Mesothelial cell of epicardium (in vitro differentiated cells): ENCODE measurements around the gene NKG7. TPM values are rescaled to one million over a fixed set of nuclear protein-coding genes. Genes with fewer than 3 reads are reported as not detected.

Experiments used
- DNase-seq, 2 experiments: peaks; one replicate each; pipeline ENCODE4 v3.0.0; 2021; ENCODE audit warnings: low spot score in 2 of 2; ENCODE audit not compliant: unreplicated experiment in 2 of 2
- H3K27ac Mint-ChIP-seq: 2 replicates; pipeline ENCODE4 v1.8.0; 2021; ENCODE audit warnings: mixed read lengths
- H3K27me3 Mint-ChIP-seq: 2 replicates; pipeline ENCODE4 v1.8.0; 2021; ENCODE audit warnings: low read depth, mixed read lengths
- H3K36me3 Mint-ChIP-seq: 2 replicates; pipeline ENCODE4 v1.8.0; 2021; ENCODE audit warnings: mixed read lengths
- H3K4me1 Mint-ChIP-seq: 2 replicates; pipeline ENCODE4 v1.8.0; 2021; ENCODE audit warnings: mixed read lengths
- H3K4me3 Mint-ChIP-seq: 2 replicates; pipeline ENCODE4 v1.8.0; 2021; ENCODE audit warnings: mild to moderate bottlenecking, moderate library complexity, mixed read lengths
- H3K9me3 Mint-ChIP-seq: 2 replicates; pipeline ENCODE4 v1.8.0; 2021; ENCODE audit warnings: mixed read lengths
- total RNA-seq: library from RNA; stranded (reverse); gene quantifications from 3 replicates; pipeline ENCODE4 v1.2.1, GENCODE V29; 2021
- TF ChIP-seq, protein P1 (sequence below): fragments of 200-600 bp; sonication (generic); IDR thresholded peaks from one replicate; pipeline ENCODE4 v1.5.0; 2021; ENCODE audit warnings: antibody characterized with exemption; ENCODE audit not compliant: unreplicated experiment

NKG7 gene
- total RNA-seq, 1 donor from 2014 or later: not detected

DNA sequence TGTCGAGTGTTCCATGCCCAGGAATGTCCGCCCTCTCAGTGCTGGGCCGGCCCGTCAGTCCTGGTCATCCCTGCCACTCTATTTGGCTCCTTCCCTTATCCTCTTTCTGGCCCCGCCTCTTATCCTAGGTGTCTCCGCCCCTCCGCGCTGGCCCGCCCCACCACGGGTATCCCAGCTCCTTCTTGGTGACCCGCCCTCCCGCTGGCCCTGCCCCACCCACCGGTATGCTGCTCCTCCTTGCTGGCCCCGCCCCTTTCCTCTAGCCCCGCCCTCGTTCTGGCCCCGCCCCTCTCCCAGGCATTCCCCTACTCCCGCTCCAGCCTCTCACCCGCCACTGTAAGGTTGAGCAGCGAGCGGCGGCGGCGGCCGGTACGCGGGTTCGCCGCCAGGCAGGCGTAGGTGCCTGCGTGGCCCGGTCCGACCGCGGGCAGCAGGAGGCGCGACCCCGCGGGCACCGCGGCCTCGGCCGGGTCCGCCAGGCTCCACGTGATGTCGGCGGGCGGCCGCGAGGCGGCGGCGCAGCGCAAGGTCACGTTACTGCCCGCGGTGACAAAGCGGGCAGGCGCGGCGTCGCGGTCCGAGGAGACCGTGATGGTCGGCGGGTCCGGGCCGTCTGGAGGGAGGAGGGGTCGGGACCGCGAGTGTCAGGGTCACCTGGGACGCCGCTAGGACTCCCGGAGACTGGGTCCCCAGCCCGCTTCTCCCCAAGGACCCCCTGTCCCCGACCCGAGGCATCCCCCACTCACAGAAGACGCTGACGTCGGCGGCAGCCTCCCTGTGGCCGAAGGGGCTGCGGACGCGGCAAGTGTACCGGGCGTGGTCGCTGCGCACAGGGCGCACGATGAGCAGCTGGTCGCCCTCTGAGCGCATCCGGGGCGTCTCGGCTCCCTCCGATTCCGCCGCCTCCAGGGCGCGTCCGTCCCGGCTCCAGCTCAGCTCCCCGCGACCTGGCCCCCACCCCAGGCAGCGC lies 32.5 kb downstream of the NKG7 start:
- Mint-ChIP-seq H3K36me3 (peaks cover 4% of the 10 kb centered on the region), H3K27me3 (peaks cover 15% of the 10 kb centered on the region), H3K27ac (peak overlapping the region; percentile 93), H3K4me1 (peaks cover 25% of the 10 kb centered on the region), H3K9me3 (no peaks in the 10 kb centered on the region), H3K4me3 (peak overlapping the region; percentile 91)
- DNase-seq: peak; percentile 97 to 98
- TF ChIP-seq, protein P1, sequence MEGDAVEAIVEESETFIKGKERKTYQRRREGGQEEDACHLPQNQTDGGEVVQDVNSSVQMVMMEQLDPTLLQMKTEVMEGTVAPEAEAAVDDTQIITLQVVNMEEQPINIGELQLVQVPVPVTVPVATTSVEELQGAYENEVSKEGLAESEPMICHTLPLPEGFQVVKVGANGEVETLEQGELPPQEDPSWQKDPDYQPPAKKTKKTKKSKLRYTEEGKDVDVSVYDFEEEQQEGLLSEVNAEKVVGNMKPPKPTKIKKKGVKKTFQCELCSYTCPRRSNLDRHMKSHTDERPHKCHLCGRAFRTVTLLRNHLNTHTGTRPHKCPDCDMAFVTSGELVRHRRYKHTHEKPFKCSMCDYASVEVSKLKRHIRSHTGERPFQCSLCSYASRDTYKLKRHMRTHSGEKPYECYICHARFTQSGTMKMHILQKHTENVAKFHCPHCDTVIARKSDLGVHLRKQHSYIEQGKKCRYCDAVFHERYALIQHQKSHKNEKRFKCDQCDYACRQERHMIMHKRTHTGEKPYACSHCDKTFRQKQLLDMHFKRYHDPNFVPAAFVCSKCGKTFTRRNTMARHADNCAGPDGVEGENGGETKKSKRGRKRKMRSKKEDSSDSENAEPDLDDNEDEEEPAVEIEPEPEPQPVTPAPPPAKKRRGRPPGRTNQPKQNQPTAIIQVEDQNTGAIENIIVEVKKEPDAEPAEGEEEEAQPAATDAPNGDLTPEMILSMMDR: peak; percentile 31

DNA sequence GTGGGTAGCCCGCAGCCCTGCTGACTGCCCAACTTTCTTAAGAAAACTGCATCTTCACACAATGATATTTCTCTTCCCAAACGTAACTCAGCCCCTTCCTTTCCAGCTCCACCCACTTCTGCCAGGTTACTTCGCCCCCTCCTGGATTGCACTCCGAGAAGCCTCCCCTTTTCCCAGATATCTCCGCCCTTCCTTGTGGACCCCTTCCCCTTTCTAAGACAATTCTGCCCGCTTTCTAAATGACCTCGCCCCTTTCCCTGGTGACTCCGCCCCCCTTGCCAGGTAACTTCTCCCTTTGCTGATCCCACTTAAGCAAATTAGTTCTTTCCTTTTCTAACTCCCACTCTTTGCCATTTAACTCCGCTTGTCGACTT lies 33.2 kb downstream of the NKG7 start:
- no peak for DNase-seq
- Mint-ChIP-seq H3K27me3 (peaks cover 15% of the 10 kb centered on the region), H3K4me1 (peaks cover 25% of the 10 kb centered on the region), H3K27ac (peak overlapping the region; percentile 93), H3K36me3 (peaks cover 2% of the 10 kb centered on the region), H3K9me3 (no peaks in the 10 kb centered on the region), H3K4me3 (peak overlapping the region; percentile 91)
- TF ChIP-seq, protein P1: no peak

DNA sequence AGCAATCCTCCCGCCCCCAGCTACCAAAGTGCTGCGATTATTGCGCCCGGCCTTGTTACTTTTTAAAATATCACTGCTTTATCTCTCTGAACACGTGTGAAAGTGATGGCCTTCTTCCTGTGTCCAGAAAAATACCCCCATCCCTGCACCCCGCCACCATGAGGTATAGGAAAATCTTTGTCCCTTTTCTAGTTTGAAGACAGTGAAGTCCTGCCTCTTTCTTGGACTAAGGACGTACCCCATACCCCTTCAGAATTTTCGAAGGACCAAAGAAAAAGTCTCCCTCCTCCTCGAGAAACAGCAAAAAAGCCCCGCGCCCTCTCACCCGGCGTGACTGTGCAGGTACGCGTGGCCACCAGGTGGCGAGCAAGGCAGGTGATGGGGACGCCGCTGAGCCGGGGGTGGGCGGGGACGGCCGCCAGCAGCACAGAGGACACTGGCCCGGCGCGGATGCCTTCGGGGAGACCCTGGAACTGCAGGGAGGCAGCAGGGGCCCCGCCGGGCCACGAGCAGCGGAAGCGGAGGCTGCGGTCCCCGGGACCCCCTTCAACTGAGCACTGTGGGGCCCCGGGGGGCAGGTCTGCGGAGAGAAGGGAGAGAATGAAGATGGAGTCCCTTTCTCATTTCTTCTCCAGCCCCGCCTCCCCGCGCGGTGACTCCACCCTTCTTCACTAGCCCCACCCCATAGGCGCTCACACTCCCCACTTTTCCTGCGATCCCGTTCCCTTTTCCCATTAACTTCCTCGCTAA lies 33.7 kb downstream of the NKG7 start:
- H3K27ac Mint-ChIP-seq: peak overlapping the region; percentile 93
- peak; percentile 84 to 90 for DNase-seq
- H3K9me3 Mint-ChIP-seq: no peaks in the 10 kb centered on the region
- H3K4me3 Mint-ChIP-seq: peak overlapping the region; percentile 91
- TF ChIP-seq, protein P1: peak; percentile 94
- H3K4me1 Mint-ChIP-seq: peaks cover 25% of the 10 kb centered on the region
- H3K36me3 Mint-ChIP-seq: peaks cover 2% of the 10 kb centered on the region
- peaks cover 15% of the 10 kb centered on the region for H3K27me3 Mint-ChIP-seq

DNA sequence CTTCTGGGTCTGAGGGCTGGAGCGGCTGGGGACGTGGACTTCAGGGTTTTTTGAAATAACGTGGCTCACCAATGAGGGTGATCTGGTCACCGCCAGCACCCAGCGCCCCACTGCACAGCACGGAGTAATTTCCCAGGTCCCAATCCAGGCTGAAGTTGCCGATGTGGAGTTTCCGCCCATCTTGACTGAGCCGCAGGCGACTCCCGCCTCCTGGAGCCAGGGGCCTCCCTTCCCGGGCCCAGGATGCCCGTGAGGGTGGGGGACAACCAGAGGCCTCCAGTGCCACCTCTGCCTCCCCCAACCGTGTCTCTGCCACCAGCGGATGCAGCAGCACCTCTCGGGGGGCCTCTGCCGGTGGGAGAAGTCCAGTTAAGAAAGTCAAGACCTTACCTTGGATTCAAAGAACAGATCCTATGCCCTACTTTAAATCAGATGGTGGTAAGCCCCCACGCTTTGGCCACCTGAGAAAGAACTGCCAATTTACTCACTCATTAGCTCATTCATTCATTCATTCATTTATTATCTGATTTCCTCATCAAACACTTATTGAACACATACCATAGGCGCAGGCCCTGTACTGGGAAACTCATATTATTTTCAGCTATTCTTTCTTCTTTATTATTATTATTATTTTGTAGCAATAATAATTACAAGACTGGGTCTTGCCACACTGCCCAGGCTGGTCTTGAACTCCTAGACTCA lies 34.4 kb downstream of the NKG7 start:
- no peak for DNase-seq
- Mint-ChIP-seq H3K27me3 (peaks cover 15% of the 10 kb centered on the region), H3K27ac (no peak overlapping the region), H3K9me3 (no peaks in the 10 kb centered on the region), H3K4me3 (peak overlapping the region; percentile 91), H3K4me1 (peaks cover 24% of the 10 kb centered on the region), H3K36me3 (peaks cover 2% of the 10 kb centered on the region)
- TF ChIP-seq, protein P1: no peak

DNA sequence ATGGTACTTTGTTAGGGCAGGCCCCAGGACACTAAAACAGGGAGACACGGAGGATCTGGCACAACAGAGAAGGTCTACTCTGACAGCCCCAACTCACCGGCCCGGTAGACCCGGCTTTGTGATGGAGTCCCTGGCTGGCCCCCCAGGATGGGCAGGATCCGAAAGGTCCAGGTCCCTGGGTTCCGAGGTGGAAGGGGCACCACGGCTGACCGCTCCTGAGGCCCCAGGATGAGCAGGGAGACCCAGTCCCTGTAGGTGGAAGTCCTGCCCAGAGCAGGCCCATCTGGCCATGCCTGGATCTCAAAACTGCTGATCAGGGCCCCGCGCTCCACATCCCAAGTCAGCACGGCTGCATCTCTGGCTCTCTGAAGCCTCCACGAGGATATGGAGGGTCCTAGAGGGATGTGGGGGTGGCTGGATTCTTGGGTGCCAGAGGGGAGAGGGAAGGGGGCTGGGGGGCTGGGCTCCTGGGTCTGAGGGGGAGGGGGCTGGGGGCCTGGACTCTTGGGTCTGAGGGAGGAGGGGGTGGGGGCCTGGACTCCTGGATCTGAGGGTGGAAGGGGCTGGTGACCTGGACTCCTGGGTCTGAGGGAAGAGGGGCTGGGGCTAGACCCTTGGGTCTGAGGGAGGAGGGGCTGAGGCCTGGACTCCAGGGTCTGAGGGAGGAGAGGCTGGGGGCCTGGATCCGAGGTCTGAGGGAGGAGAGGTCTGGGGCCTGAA lies 35.2 kb downstream of the NKG7 start:
- no peak for DNase-seq
- Mint-ChIP-seq H3K27ac (no peak overlapping the region), H3K27me3 (peaks cover 12% of the 10 kb centered on the region), H3K9me3 (no peaks in the 10 kb centered on the region), H3K36me3 (peaks cover 2% of the 10 kb centered on the region), H3K4me3 (no peak overlapping the region), H3K4me1 (peaks cover 17% of the 10 kb centered on the region)
- TF ChIP-seq, protein P1: no peak
